Uterus (tissue), 2 donors: ENCODE results near the gene GPR31.

Source experiments
- CTCF ChIP-seq, 4 experiments: fragments of 200-600 bp in 2 of 4; fragments of 450-650 bp in 2 of 4; sonication (generic) in 2 of 4; IDR thresholded peaks; one replicate each; pipeline ENCODE4 v1.5.1; 2016 to 2019; ENCODE audit warnings: antibody characterized with exemption in 4 of 4, mild to moderate bottlenecking in 2 of 4, moderate library complexity in 1 of 4
- POLR2A ChIP-seq, 2 donors: fragments of 450-650 bp; IDR thresholded peaks; one replicate each; pipeline ENCODE4 v1.6.1; 2016; ENCODE audit warnings: antibody characterized with exemption in 2 of 2, mild to moderate bottlenecking in 1 of 2, moderate library complexity in 1 of 2

- TF ChIP-seq CTCF (IDR thresholded peaks at IDR 0.05) (no peak), POLR2A (IDR thresholded peaks at IDR 0.05) (no peak)
These were observed 43.6 kb downstream of the GPR31 start for GRCh38 chr6:167113935-167114910.
